Spleen (tissue), 7 donors: ENCODE results near the gene TRIM56.

Experiments used
- POLR2AphosphoS5 ChIP-seq, 3 donors: sonication (generic); formaldehyde crosslinking; IDR thresholded peaks; one replicate each; pipeline ENCODE4 v1.5.1; 2017; ENCODE audit warnings: antibody characterized with exemption in 3 of 3
- TF ChIP-seq, protein P1 (sequence below), 11 experiments: fragments of 200-600 bp in 7 of 11; fragments of 450-650 bp in 4 of 11; sonication (generic) in 4 of 11; IDR thresholded peaks in 8 of 11; conservative IDR thresholded peaks in 3 of 11; 1 replicate in 7 of 11; 2 replicates in 4 of 11; pipeline versions ENCODE4 v1.4.0 to v1.8.0; 2016 to 2021; ENCODE audit warnings: antibody characterized with exemption in 11 of 11, inconsistent platforms in 4 of 11, mild to moderate bottlenecking in 1 of 11
- donor health status: DM: no; HTN: no; CAD: no; lungs with moderate emphysema.
- donor health status: DM: no; HTN: no; CAD: no.
- donor health status: DM: no; HTN: no; CAD: no.

DNA sequence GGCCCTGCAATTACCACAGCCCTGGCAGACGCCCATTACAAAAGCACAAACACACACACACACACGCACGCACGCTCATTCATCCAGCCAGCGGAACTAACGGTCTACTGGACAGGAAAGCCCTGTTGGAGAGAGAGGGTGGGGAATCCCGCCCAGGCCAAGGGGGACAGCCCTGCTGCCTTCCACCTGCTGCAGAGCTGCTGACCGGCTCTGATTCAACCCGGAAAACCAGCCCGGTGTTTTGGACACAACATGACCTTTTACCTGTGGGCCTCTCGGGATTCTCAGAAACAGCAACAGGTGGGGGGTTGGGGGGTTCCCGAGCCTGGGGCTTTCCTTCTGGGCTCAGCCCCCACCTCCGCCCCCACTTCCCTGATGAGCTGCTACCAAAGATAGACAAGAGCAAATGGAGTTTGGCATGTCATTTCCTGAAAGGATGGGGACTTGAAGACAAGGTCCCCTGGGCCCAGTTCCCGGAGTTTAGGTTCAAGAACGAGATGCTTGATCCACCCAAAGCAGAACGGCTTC is 23.1 kb downstream of the TRIM56 start:
- peak in 1 of 3 donors; percentile 7 for TF ChIP-seq POLR2AphosphoS5 (IDR thresholded peaks at IDR 0.05)
- TF ChIP-seq, protein P1, sequence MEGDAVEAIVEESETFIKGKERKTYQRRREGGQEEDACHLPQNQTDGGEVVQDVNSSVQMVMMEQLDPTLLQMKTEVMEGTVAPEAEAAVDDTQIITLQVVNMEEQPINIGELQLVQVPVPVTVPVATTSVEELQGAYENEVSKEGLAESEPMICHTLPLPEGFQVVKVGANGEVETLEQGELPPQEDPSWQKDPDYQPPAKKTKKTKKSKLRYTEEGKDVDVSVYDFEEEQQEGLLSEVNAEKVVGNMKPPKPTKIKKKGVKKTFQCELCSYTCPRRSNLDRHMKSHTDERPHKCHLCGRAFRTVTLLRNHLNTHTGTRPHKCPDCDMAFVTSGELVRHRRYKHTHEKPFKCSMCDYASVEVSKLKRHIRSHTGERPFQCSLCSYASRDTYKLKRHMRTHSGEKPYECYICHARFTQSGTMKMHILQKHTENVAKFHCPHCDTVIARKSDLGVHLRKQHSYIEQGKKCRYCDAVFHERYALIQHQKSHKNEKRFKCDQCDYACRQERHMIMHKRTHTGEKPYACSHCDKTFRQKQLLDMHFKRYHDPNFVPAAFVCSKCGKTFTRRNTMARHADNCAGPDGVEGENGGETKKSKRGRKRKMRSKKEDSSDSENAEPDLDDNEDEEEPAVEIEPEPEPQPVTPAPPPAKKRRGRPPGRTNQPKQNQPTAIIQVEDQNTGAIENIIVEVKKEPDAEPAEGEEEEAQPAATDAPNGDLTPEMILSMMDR (IDR thresholded peaks at IDR 0.05 in 8 of 11, conservative IDR thresholded peaks at IDR 0.05 in 3 of 11), result no peak
